Liver (tissue), 3 donors: ENCODE data around the gene EXD3.

ENCODE experiments used
- ATF3 ChIP-seq: IDR thresholded peaks from 2 replicates; pipeline ENCODE4 v1.6.1; 2016; ENCODE audit warnings: antibody characterized with exemption
- CTCF ChIP-seq: fragments of 150-350 bp; IDR thresholded peaks from 2 replicates; pipeline ENCODE4 v1.5.1; 2017; ENCODE audit warnings: improper control_type of control experiment, low read depth, low read length; ENCODE audit not compliant: missing input control
- FOXA1 ChIP-seq: IDR thresholded peaks from 2 replicates; pipeline ENCODE4 v1.6.1; 2016; ENCODE audit warnings: antibody characterized with exemption
- GABPA ChIP-seq, 2 donors: IDR thresholded peaks in 1 of 2; conservative IDR thresholded peaks in 1 of 2; 2 replicates each; pipeline ENCODE4 v1.6.1; 2016; ENCODE audit warnings: antibody characterized with exemption in 2 of 2, mild to moderate bottlenecking in 1 of 2, moderate library complexity in 1 of 2
- MAX ChIP-seq: IDR thresholded peaks from 2 replicates; pipeline ENCODE4 v1.6.1; 2016; ENCODE audit warnings: antibody characterized with exemption
- NR2F2 ChIP-seq: IDR thresholded peaks from 2 replicates; pipeline ENCODE4 v1.6.1; 2016; ENCODE audit warnings: antibody characterized with exemption
- RAD21 ChIP-seq, 2 donors: IDR thresholded peaks; 2 replicates each; pipeline ENCODE4 v1.6.1; 2016; ENCODE audit warnings: antibody characterized with exemption in 2 of 2, mild to moderate bottlenecking in 2 of 2
- RXRA ChIP-seq, 2 donors: IDR thresholded peaks; 2 replicates each; pipeline ENCODE4 v1.6.1; 2017 to 2018; ENCODE audit warnings: antibody characterized with exemption in 2 of 2, mild to moderate bottlenecking in 1 of 2
- SP1 ChIP-seq: IDR thresholded peaks from 2 replicates; pipeline ENCODE4 v1.6.1; 2018; ENCODE audit warnings: antibody characterized with exemption, mild to moderate bottlenecking
- TF ChIP-seq, protein P1 (sequence below): IDR thresholded peaks from 2 replicates; pipeline ENCODE4 v1.6.1; 2016; ENCODE audit warnings: antibody characterized with exemption, mild to moderate bottlenecking
- donor health status: healthy.
- donor health status: healthy.

DNA sequence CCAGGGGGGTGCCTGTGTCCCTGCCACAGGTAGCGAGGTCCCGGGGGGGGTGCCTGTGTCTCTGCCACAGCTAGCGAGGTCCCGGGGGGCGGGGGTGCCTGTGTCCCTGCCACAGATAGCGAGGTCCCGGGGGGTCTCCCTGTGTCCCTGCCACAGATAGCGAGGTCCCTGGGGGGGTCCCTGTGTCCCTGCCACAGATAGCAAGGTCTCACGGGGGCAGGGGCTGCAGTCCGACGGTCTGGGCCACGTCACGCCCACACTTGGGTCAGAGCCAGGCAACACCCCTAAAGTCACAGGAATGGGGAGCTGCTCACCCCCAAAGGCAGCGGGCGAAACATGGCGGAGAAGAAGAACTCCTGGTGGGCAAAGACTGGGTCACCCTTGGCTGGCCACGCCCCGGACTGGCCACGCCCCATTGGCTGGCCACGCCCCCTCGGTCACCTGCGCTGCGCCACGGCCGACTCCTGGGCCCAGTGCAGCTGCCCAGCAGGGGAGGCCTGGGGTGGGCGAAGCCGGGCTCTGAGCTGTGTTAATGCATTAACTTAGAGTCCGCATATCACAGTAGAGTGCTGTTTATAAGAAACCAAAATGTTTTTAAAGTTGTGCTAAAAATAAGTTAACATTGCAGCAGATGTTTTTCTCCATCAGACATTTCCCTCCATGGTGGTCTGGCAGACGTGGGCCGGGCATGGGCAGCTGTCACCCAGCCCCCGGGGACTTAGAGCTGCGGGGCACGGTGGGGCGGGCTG is 7.2 kb upstream of the EXD3 start:
- TF ChIP-seq CTCF (no peak), RAD21 (IDR thresholded peaks at IDR 0.05) (no peak), ATF3 (no peak), SP1 (no peak), RXRA (IDR thresholded peaks at IDR 0.05) (no peak), MAX (no peak), NR2F2 (no peak), GABPA (IDR thresholded peaks at IDR 0.05 in 1 of 2, conservative IDR thresholded peaks at IDR 0.05 in 1 of 2) (no peak), FOXA1 (no peak)
- TF ChIP-seq, protein P1, sequence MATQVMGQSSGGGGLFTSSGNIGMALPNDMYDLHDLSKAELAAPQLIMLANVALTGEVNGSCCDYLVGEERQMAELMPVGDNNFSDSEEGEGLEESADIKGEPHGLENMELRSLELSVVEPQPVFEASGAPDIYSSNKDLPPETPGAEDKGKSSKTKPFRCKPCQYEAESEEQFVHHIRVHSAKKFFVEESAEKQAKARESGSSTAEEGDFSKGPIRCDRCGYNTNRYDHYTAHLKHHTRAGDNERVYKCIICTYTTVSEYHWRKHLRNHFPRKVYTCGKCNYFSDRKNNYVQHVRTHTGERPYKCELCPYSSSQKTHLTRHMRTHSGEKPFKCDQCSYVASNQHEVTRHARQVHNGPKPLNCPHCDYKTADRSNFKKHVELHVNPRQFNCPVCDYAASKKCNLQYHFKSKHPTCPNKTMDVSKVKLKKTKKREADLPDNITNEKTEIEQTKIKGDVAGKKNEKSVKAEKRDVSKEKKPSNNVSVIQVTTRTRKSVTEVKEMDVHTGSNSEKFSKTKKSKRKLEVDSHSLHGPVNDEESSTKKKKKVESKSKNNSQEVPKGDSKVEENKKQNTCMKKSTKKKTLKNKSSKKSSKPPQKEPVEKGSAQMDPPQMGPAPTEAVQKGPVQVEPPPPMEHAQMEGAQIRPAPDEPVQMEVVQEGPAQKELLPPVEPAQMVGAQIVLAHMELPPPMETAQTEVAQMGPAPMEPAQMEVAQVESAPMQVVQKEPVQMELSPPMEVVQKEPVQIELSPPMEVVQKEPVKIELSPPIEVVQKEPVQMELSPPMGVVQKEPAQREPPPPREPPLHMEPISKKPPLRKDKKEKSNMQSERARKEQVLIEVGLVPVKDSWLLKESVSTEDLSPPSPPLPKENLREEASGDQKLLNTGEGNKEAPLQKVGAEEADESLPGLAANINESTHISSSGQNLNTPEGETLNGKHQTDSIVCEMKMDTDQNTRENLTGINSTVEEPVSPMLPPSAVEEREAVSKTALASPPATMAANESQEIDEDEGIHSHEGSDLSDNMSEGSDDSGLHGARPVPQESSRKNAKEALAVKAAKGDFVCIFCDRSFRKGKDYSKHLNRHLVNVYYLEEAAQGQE, result no peak
